T-cell (primary cell): Measurements from ENCODE around the gene CACNA1I. TPM values are rescaled to one million over a fixed set of nuclear protein-coding genes. Genes with fewer than 3 reads are reported as not detected.

Experiments used
- ATAC-seq, 4 experiments: fragments of 200-7000 bp in 3 of 4; fragments of 150-1000 bp in 1 of 4; cut with Tn5 transposase; replicated peaks in 1 of 4; 1 replicate in 3 of 4; 2 replicates in 1 of 4; pipeline ENCODE4 v1.10.0; 2021; ENCODE audit warnings: moderate library complexity in 3 of 4, mild to moderate bottlenecking in 2 of 4, moderate number of reproducible peaks in 1 of 4
- CTCF ChIA-PET, 2 donors: fragments of 300-600 bp; sonication (Branson Sonifier 250); formaldehyde crosslinking; loops; one replicate each; lab custom pipeline; 2022; ENCODE audit warnings: antibody characterized with exemption in 2 of 2; lab: Charles Lee
- POLR2A ChIA-PET, 2 donors: fragments of 300-600 bp; sonication (Branson Sonifier 250); formaldehyde crosslinking; loops; one replicate each; lab custom pipeline; 2022; ENCODE audit warnings: antibody characterized with exemption in 2 of 2; lab: Charles Lee
- DNase-seq, 35 experiments: peaks; one replicate each; pipeline versions ENCODE4 v3.0.0 to v3.0.0-alpha.2; 2013 to 2023
- H3K27ac ChIP-seq: one replicate; pipeline ENCODE4 v1.5.1; 2013; ENCODE audit warnings: low read length
- H3K27me3 ChIP-seq, 2 experiments: replicated peaks in 1 of 2; 1 replicate in 1 of 2; 2 replicates in 1 of 2; pipeline versions ENCODE4 v1.6.1 to v1.7.0; 2013; ENCODE audit warnings: low read length in 1 of 2, mixed read lengths in 1 of 2; ENCODE audit not compliant: control insufficient read depth in 2 of 2, insufficient read depth in 2 of 2; ENCODE audit errors: extremely low read depth in 1 of 2
- H3K36me3 ChIP-seq, 2 donors: 1 replicate in 1 of 2; 2 replicates in 1 of 2; pipeline versions ENCODE4 v1.6.1 to v1.7.0; 2013; ENCODE audit warnings: low read length in 1 of 2; ENCODE audit not compliant: control insufficient read depth in 2 of 2, insufficient read depth in 1 of 2; ENCODE audit errors: extremely low read depth in 1 of 2
- H3K4me1 ChIP-seq, 2 experiments: 1 replicate in 1 of 2; 2 replicates in 1 of 2; pipeline versions ENCODE4 v1.6.1 to v1.7.0; 2013; ENCODE audit warnings: low read length in 2 of 2, mixed read lengths in 1 of 2; ENCODE audit not compliant: insufficient read depth in 2 of 2, control insufficient read depth in 1 of 2; ENCODE audit errors: extremely low read depth in 1 of 2
- H3K4me3 ChIP-seq, 2 donors: 1 replicate in 1 of 2; 2 replicates in 1 of 2; pipeline versions ENCODE4 v1.5.1 to v1.7.0; 2013; ENCODE audit warnings: mild to moderate bottlenecking in 2 of 2, low read length in 1 of 2, moderate library complexity in 1 of 2; ENCODE audit not compliant: control insufficient read depth in 1 of 2; ENCODE audit errors: extremely low read depth in 1 of 2
- H3K9me3 ChIP-seq: 2 replicates; pipeline ENCODE4 v1.7.0; 2013
- H3K27ac Mint-ChIP-seq, 2 donors: one replicate each; pipeline ENCODE4 v1.8.0; 2020 to 2021; ENCODE audit warnings: mild to moderate bottlenecking in 2 of 2, mixed read lengths in 2 of 2
- H3K27me3 Mint-ChIP-seq, 2 donors: one replicate each; pipeline ENCODE4 v1.8.0; 2021 to 2022; ENCODE audit warnings: mixed read lengths in 2 of 2
- H3K36me3 Mint-ChIP-seq: one replicate; pipeline ENCODE4 v1.8.0; 2021; ENCODE audit warnings: mixed read lengths
- H3K4me1 Mint-ChIP-seq, 3 donors: one replicate each; pipeline ENCODE4 v1.8.0; 2020 to 2022; ENCODE audit warnings: mixed read lengths in 3 of 3, mild to moderate bottlenecking in 1 of 3
- H3K4me3 Mint-ChIP-seq, 3 donors: one replicate each; pipeline ENCODE4 v1.8.0; 2020 to 2022; ENCODE audit warnings: mild to moderate bottlenecking in 3 of 3, mixed read lengths in 3 of 3, moderate library complexity in 3 of 3
- H3K9me3 Mint-ChIP-seq, 3 donors: one replicate each; pipeline ENCODE4 v1.8.0; 2020 to 2022; ENCODE audit warnings: mixed read lengths in 3 of 3
- WGBS: methylation state at CpG from one replicate; pipeline ENCODE4 v1.1.5; 2013; ENCODE audit warnings: missing lambda C conversion rate; ENCODE audit not compliant: insufficient coverage; 5-methylcytosine and 5-hydroxymethylcytosine counted together
- total RNA-seq, 35 experiments: library from RNA in 6 of 35; stranded (reverse) in 6 of 35; fragments of 120-200 nt in 1 of 35; gene quantifications; one replicate each; pipeline versions ENCODE4 v1.2.1 to v1.2.4 and lab custom pipeline; 2013 to 2026

Gene CACNA1I
- total RNA-seq, 5 donors from 2014 or later (not counting 1 experiment from before 2014, with no cell fraction given), result 16.1 to 32.9 (median 28.8) TPM

DNA sequence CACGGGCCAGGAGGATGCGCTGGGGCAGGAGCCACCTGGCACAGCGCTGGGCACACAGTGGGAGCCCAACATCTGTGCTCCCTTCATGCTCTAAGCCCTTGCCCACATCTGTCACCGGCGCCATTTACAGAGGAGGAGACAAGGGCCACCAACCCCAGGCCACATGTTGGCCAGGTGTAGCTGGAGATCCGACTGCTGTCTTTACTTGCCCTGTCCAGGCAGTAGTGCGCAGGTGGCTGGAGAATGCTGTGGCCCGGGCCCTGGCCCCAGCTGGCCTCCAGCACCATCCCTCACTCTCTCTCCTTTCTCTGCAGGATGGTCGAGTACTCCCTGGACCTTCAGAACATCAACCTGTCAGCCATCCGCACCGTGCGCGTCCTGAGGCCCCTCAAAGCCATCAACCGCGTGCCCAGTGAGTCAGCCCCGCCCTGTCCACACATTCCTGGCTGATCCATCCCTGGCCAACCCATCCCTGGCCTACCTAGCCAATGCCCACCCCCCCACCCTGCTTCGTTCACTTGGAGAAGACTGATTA, 48.5 kb downstream of the CACNA1I start:
- ATAC-seq (no peak), DNase-seq (no peak)
- CTCF ChIA-PET, result no interaction called here
- 88% methylated on average over 15 of the region's 17 CpGs for WGBS
- Mint-ChIP-seq H3K27ac (no peak overlapping the region), H3K9me3 (no peaks in the 10 kb centered on the region), H3K4me1 (peaks cover 5 to 30% (median 23%) of the 10 kb centered on the region in 3 donors), H3K36me3 (no peaks in the 10 kb centered on the region), H3K4me3 (no peak overlapping the region), H3K27me3 (peaks cover 5 to 12% of the 10 kb centered on the region in 2 donors)
- no peak overlapping the region for H3K27ac ChIP-seq
- no peaks in the 10 kb centered on the region for H3K9me3 ChIP-seq
- no peak overlapping the region for H3K4me3 ChIP-seq
- H3K4me1 ChIP-seq, result peaks cover 3 to 24% of the 10 kb centered on the region in 2 experiments
- H3K27me3 ChIP-seq, result peaks cover 5 to 57% of the 10 kb centered on the region in 2 experiments
- no peaks in the 10 kb centered on the region for H3K36me3 ChIP-seq
- POLR2A ChIA-PET, result no interaction called here

DNA sequence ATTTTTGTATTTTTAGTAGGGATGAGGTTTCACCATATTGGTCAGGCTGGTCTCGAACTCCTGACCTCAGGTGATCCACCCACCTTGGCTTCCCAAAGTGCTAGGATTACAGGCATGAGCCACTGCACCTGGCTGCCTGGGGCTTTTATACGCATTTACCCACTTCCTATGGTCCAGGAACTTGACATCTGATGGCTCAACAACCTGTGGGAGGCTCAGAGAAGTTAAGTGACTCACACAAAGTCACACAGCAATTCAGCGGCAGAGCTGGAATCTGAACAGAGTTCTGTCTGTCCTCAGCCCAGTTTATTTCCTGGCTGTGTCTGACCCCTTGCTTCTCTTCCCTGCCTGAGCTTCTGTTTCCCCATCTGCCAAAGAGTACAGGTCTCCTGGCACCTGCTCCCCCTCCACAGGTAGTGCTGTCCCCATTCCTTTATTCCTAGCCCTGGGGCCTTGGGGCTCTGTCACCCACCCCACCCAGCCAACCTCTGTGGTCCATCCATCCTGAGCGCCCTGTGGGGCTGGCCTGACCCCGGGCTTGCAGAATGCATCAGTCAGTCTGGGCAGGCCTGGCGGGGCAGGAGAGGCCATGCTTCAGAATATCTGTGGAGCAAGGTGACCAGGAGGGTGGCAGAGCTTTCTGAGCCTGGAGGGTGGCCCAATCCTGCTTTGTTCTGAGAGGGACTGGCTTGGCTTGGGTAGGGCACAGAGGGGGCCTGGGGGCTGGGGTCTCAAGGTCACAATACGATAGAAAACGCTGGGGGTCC, 50.6 kb downstream of the CACNA1I start:
- DNase-seq (no peak), ATAC-seq (no peak)
- no peak overlapping the region for H3K27ac Mint-ChIP-seq
- CTCF ChIA-PET, result interaction anchor here in 1 of 2 donors (0.5 kb wide), 1 partner anchor 593 kb away, joined by 3 read pairs; no protein-coding TSS in a partner anchor
- no peak overlapping the region for H3K4me3 Mint-ChIP-seq
- Histone ChIP-seq H3K27me3 (peaks cover 7 to 71% of the 10 kb centered on the region in 2 experiments), H3K4me3 (no peak overlapping the region), H3K36me3 (no peaks in the 10 kb centered on the region), H3K27ac (no peak overlapping the region), H3K9me3 (no peaks in the 10 kb centered on the region), H3K4me1 (peaks cover 3 to 21% of the 10 kb centered on the region in 2 experiments)
- 77% methylated on average over 6 of the region's 8 CpGs for WGBS
- no peaks in the 10 kb centered on the region for H3K36me3 Mint-ChIP-seq
- peaks cover 6 to 12% of the 10 kb centered on the region in 2 donors for H3K27me3 Mint-ChIP-seq
- H3K9me3 Mint-ChIP-seq, result no peaks in the 10 kb centered on the region
- POLR2A ChIA-PET, result interaction anchor here in 1 of 2 donors (0.6 kb wide), 1 partner anchor 312 kb away, joined by 4 read pairs; no protein-coding TSS in a partner anchor
- H3K4me1 Mint-ChIP-seq, result peaks cover 5 to 22% (median 15%) of the 10 kb centered on the region in 3 donors

DNA sequence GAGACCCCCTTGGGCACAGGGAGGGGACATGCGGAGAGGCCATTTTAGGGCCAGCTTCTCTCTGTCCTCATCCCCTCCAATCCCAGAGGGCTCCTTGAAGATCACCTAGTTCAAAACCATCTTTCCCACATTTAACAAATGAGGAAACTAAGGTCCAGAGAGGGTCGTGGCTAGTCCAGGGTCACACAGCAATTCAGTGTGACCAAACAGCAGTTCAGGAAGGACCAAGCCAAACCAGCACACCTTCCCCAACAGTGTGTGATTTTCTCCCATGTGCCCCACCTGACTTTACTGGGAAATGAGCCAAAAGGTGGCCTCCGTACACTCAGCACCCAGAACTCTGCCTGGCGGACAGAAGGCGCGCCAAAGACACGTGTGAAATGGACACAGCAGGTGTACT, 51.3 kb downstream of the CACNA1I start:
- no peak overlapping the region for H3K27ac Mint-ChIP-seq

DNA sequence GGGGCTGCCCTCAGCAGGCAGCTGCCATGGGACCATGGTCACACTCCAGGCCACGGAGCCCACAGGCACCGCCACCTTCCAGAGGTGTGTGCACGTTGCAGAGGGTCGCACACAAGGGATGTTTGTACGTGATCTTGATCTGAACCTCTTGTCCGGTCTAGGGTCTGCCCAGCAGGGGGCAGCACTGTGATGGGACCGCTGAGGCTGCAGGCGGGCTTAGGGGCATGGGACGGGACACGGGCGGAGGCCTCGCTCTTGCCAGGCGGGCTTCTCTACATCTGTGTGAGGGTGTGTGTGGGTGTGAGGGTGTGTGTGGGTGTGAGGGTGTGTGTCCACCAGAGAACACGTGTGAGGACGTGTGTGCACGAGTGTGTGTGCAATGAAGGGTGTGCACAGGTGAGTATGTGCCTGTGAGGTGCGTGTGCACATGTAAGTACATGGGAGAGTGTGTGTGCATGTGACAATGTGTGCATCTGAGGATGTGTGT, 52.4 kb downstream of the CACNA1I start:
- peaks cover 1 to 10% of the 10 kb centered on the region in 2 experiments for H3K4me1 ChIP-seq
- H3K27ac ChIP-seq, result no peak overlapping the region
- H3K4me3 ChIP-seq, result no peak overlapping the region
- Mint-ChIP-seq H3K36me3 (no peaks in the 10 kb centered on the region), H3K9me3 (no peaks in the 10 kb centered on the region), H3K4me3 (no peak overlapping the region), H3K27me3 (peaks cover 6 to 13% of the 10 kb centered on the region in 2 donors), H3K4me1 (peaks cover 1 to 7% (median 7%) of the 10 kb centered on the region in 3 donors), H3K27ac (no peak overlapping the region)
- no peaks in the 10 kb centered on the region for H3K9me3 ChIP-seq
- ChIA-PET POLR2A (no interaction called here), CTCF (interaction anchor here in 1 of 2 donors (1.2 kb wide), 1 partner anchor 400 kb away, joined by 7 read pairs; no protein-coding TSS in a partner anchor)
- H3K27me3 ChIP-seq, result peaks cover 7 to 72% of the 10 kb centered on the region in 2 experiments
- ATAC-seq, result peak; percentile 64 to 79 (median 66)
- peak; percentile 18 to 80 (median 60) for DNase-seq
- H3K36me3 ChIP-seq, result no peaks in the 10 kb centered on the region
- 38% methylated on average over 17 of the region's 17 CpGs for WGBS

More for the DNA sequence above, 51.3 kb downstream of the CACNA1I start:
- peaks cover 3 to 21% of the 10 kb centered on the region in 2 experiments for H3K4me1 ChIP-seq
- DNase-seq, result no peak
- H3K27me3 ChIP-seq, result peaks cover 7 to 73% of the 10 kb centered on the region in 2 experiments
- H3K27ac ChIP-seq, result no peak overlapping the region
- H3K27me3 Mint-ChIP-seq, result peaks cover 8 to 13% of the 10 kb centered on the region in 2 donors
- no peaks in the 10 kb centered on the region for H3K9me3 ChIP-seq
- peaks cover 5 to 18% (median 13%) of the 10 kb centered on the region in 3 donors for H3K4me1 Mint-ChIP-seq
- H3K9me3 Mint-ChIP-seq, result no peaks in the 10 kb centered on the region
- no peaks in the 10 kb centered on the region for H3K36me3 ChIP-seq
- ChIA-PET CTCF (interaction anchor here (0.5 to 1.2 kb wide), 3 partner anchors 401 to 593 kb away, joined by 3 to 7 read pairs (median 5); no protein-coding TSS in a partner anchor), POLR2A (no interaction called here)
- no peaks in the 10 kb centered on the region for H3K36me3 Mint-ChIP-seq
- ATAC-seq, result no peak
- H3K4me3 Mint-ChIP-seq, result no peak overlapping the region
- H3K4me3 ChIP-seq, result no peak overlapping the region
- 86% methylated on average over 6 of the region's 7 CpGs for WGBS

DNA sequence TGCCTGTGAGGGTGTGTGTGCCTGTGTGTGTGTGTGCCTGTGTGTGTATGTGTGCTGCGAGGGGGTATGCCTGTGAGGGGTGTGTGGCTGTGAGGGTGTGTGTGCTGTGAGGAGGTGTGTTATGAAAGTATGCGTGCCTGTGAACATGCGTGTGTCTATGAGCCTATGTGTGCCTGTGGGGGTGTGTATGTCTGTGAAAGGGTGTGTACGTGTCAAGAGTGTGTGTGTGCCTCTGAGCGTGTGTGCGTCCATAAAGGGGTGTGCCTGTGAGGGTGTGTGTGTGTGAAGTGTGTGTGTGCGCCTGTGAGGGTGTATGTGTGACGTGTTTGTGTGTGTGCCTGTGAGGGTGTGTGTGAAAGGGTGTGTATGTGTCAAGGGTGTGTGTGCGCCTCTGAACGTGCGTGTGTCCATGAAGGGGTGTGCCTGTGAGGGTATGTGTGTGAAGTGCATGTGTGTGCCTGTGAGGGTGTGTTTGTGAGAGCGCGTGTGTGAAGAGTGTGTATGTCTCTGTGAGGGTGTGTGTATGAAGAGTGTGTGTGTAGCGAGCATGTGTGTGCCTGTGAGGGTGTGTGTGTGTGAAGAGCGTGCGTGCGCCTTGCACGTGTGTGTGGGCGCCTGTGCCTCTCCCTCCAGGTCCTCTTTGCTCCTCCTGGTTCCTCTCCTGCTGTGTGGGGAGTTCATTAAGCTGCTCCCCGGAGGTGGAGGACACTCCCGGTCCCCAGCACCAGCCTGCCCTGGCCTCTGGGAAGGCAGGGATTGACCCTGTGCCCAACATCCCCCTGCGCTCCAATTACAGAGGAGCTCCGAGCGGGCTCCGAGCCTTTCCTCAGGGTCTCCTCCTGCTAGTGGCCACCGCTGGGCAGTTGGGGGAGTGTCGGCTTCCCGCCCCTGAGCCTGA, 53.3 kb downstream of the CACNA1I start:
- Histone ChIP-seq H3K36me3 (no peaks in the 10 kb centered on the region), H3K4me3 (no peak overlapping the region), H3K27me3 (peaks cover 7 to 72% of the 10 kb centered on the region in 2 experiments), H3K9me3 (no peaks in the 10 kb centered on the region), H3K4me1 (peaks cover 0 to 7% of the 10 kb centered on the region in 2 experiments), H3K27ac (no peak overlapping the region)
- CTCF ChIA-PET, result interaction anchor here (0.7 to 1.3 kb wide), 2 partner anchors 319 to 401 kb away, joined by 3 to 4 read pairs; no protein-coding TSS in a partner anchor
- ATAC-seq, result no peak
- POLR2A ChIA-PET, result no interaction called here
- peaks cover 0 to 4% (median under 1%) of the 10 kb centered on the region in 3 donors for H3K4me1 Mint-ChIP-seq
- H3K36me3 Mint-ChIP-seq, result no peaks in the 10 kb centered on the region
- H3K4me3 Mint-ChIP-seq, result no peak overlapping the region
- H3K27ac Mint-ChIP-seq, result no peak overlapping the region
- 82% methylated on average over 23 of the region's 28 CpGs for WGBS
- DNase-seq, result no peak
- no peaks in the 10 kb centered on the region for H3K9me3 Mint-ChIP-seq
- peaks cover 4 to 8% of the 10 kb centered on the region in 2 donors for H3K27me3 Mint-ChIP-seq
